Measurements from ENCODE around the gene EFNA2.

EFNA2 gene

GRCh38 chr19:1336079-1336684, 50.5 kb downstream of the EFNA2 start:
- Histone ChIP-seq H3K27ac (no peak overlapping the region), H3K9me3 (no peaks in the 10 kb centered on the region), H3K4me3 (no peak overlapping the region), H3K4me1 (peaks cover 0 to 5% (median 0%) of the 10 kb centered on the region in 4 donors), H3K36me3 (no peaks in the 10 kb centered on the region), H3K27me3 (peaks cover 0 to 76% of the 10 kb centered on the region in 2 donors)
- DNase-seq = no peak
- no peak for TF ChIP-seq CTCF (IDR thresholded peaks at IDR 0.05)
- intact Hi-C loops (cut with DNase I; ENCODE audit: low total_unique reads) = no loop called here

GRCh38 chr19:1340681-1341469, 55.2 kb downstream of the EFNA2 start:
- H3K9me3 ChIP-seq = no peaks in the 10 kb centered on the region
- peaks cover 0 to 48% of the 10 kb centered on the region in 2 donors for H3K27me3 ChIP-seq
- no peak overlapping the region for H3K27ac ChIP-seq
- no peaks in the 10 kb centered on the region for H3K4me1 ChIP-seq
- DNase-seq = no peak
- H3K36me3 ChIP-seq = no peaks in the 10 kb centered on the region
- H3K4me3 ChIP-seq = no peak overlapping the region
- TF ChIP-seq CTCF (IDR thresholded peaks at IDR 0.05) = no peak
- intact Hi-C loops (cut with DNase I; ENCODE audit: low total_unique reads) = no loop called here

GRCh38 chr19:1343041-1343440, 57.4 kb downstream of the EFNA2 start:
- H3K36me3 ChIP-seq = no peaks in the 10 kb centered on the region
- peaks cover 0 to 33% of the 10 kb centered on the region in 2 donors for H3K27me3 ChIP-seq
- no peaks in the 10 kb centered on the region for H3K9me3 ChIP-seq
- H3K27ac ChIP-seq = no peak overlapping the region
- no peak for DNase-seq
- H3K4me1 ChIP-seq = no peaks in the 10 kb centered on the region
- intact Hi-C loops (cut with DNase I; ENCODE audit: low total_unique reads) = no loop called here
- no peak overlapping the region for H3K4me3 ChIP-seq
- no peak for TF ChIP-seq CTCF (IDR thresholded peaks at IDR 0.05)

- H3K4me3 ChIP-seq = no peak overlapping the region
- H3K9me3 ChIP-seq = no peaks in the 10 kb centered on the region
- no peak for TF ChIP-seq CTCF (IDR thresholded peaks at IDR 0.05)
- no peak overlapping the region for H3K27ac ChIP-seq
- DNase-seq = no peak
- intact Hi-C loops (cut with DNase I; ENCODE audit: low total_unique reads) = no loop called here
- no peaks in the 10 kb centered on the region for H3K36me3 ChIP-seq
- peaks cover 0 to 9% (median 8%) of the 10 kb centered on the region in 4 donors for H3K4me1 ChIP-seq
- H3K27me3 ChIP-seq = no peaks in the 10 kb centered on the region
Observed at GRCh38 chr19:1349211-1349610, 63.5 kb downstream of the EFNA2 start.

GRCh38 chr19:1350867-1351266, 65.2 kb downstream of the EFNA2 start:
- Histone ChIP-seq H3K4me3 (no peak overlapping the region), H3K4me1 (peaks cover 0 to 14% (median 10%) of the 10 kb centered on the region in 4 donors), H3K27me3 (no peaks in the 10 kb centered on the region), H3K36me3 (no peaks in the 10 kb centered on the region), H3K9me3 (no peaks in the 10 kb centered on the region), H3K27ac (no peak overlapping the region)
- intact Hi-C loops (cut with DNase I; ENCODE audit: low total_unique reads) = loop anchor here (10.0 kb wide), 1 partner anchor 54 kb away; the partner anchor contains the start of genes DAZAP1 and GAMT
- no peak for DNase-seq
- no peak for TF ChIP-seq CTCF (IDR thresholded peaks at IDR 0.05)
